ENCODE data around the gene GNG2. TPM values are rescaled to one million over a fixed set of nuclear protein-coding genes. Genes with fewer than 3 reads are reported as not detected.

The GNG2 gene
- total RNA-seq, 1 experiment from 2014 or later = 9.3 TPM

DNA sequence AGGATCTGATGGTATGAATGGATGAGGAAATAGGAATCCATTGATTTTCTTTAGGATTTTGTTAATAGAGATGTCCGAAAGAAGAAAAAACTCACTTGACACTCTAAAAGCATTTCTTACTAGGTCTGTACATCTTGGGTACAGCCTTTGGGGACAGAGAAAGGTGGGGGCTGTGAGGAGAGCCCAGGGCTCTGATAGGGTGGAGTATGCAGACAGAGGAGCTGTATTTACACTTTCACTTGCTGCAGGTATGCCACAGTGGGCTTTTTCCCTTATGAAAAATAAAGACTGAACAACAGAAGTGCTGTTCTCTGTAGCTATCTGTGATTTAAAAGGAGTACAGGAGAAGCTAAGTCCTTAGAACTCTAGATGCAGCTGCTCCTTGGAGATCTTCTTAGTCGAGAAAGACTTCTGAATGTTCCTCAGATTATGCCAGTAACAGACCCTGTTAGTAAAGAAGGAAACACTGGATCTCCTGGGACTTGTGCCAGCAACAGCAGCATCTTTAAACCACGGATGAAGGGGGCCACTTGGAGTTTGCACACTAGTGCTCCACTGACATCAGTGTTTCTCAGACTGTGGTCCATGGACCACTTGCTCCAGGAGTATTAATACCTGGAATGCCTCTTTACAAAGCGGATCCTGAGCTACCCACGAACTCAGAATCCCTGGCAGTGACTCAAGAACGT, 109.6 kb downstream of the GNG2 start:
- no peaks in the 10 kb centered on the region for H3K4me1 ChIP-seq (ENCODE audit: insufficient read depth, low read length)
- no peak for DNase-seq
- no peak for ATAC-seq
- H3K36me3 ChIP-seq (ENCODE audit: low read depth, low read length) = no peaks in the 10 kb centered on the region
- H2AFZ ChIP-seq (ENCODE audit: low read length) = no peak overlapping the region
- POLR2A ChIA-PET (ENCODE audit: unreplicated experiment) = interaction anchor here (0.6 kb wide), 1 partner anchor 231 kb away, joined by 3 read pairs; no protein-coding TSS in a partner anchor
- BruUV-seq (replicated peaks) = no TSS peak
- CTCF ChIA-PET = no interaction called here
- H3K27ac ChIP-seq (ENCODE audit: low read length) = no peak overlapping the region
- intact Hi-C loops (cut with micrococcal nuclease) = loop anchor here (10.0 kb wide), 1 partner anchor 315 kb away; the partner anchor contains the start of gene FRMD6
- no peaks in the 10 kb centered on the region for H3K27me3 ChIP-seq (ENCODE audit: low read length)
- no peaks in the 10 kb centered on the region for H3K9me2 ChIP-seq (replicated peaks; ENCODE audit: low read length)
- no peak for TF ChIP-seq EZH2phosphoT487 (IDR thresholded peaks at IDR 0.05; ENCODE audit: borderline replicate concordance, low read length)
- TF ChIP-seq CTCF (conservative IDR thresholded peaks at IDR 0.05; ENCODE audit: low read depth, low read length) = no peak
- no peak for TF ChIP-seq EZH2 (IDR thresholded peaks at IDR 0.05; ENCODE audit: low read length, unreplicated experiment)
- H3K9ac ChIP-seq (ENCODE audit: low read length) = no peak overlapping the region
- no peaks in the 10 kb centered on the region for H3K9me3 ChIP-seq (ENCODE audit: low read length)
- H3K4me3 ChIP-seq (ENCODE audit: low read length) = no peak overlapping the region
- H4K20me1 ChIP-seq (ENCODE audit: low read length) = no peaks in the 10 kb centered on the region
- H3K4me2 ChIP-seq (ENCODE audit: low read length) = no peak overlapping the region
- no peaks in the 10 kb centered on the region for H3K79me2 ChIP-seq (ENCODE audit: low read length)
- no peaks in the 10 kb centered on the region for H3F3A ChIP-seq (ENCODE audit: low read length, unreplicated experiment)

DNA sequence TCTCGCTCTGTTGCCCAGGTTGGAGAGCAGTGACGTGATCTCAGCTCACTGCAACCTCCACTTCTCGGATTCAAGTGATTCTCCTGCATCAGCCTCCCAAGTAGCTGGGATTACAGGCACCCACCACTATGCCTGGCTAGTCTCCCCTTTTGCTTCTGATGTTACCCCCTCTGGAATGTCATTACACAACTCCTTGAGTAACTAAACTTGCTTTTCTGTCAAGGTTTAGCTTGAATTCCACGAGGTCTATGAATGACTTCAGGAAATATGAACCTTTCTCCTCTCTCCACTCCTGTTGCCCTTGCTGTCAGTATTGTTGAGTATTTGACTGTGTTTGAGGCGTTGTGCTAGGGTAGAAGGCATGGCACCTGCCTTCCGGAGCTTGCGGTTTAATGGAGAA, 112.2 kb downstream of the GNG2 start:
- Histone ChIP-seq H3F3A (ENCODE audit: low read length, unreplicated experiment) (no peaks in the 10 kb centered on the region), H3K27ac (ENCODE audit: low read length) (no peak overlapping the region), H4K20me1 (ENCODE audit: low read length) (no peaks in the 10 kb centered on the region), H3K4me1 (ENCODE audit: insufficient read depth, low read length) (no peaks in the 10 kb centered on the region), H3K9me2 (replicated peaks; ENCODE audit: low read length) (no peaks in the 10 kb centered on the region), H3K4me3 (ENCODE audit: low read length) (no peak overlapping the region), H2AFZ (ENCODE audit: low read length) (no peak overlapping the region), H3K9ac (ENCODE audit: low read length) (no peak overlapping the region), H3K9me3 (ENCODE audit: low read length) (no peaks in the 10 kb centered on the region), H3K27me3 (ENCODE audit: low read length) (no peaks in the 10 kb centered on the region), H3K36me3 (ENCODE audit: low read depth, low read length) (no peaks in the 10 kb centered on the region), H3K79me2 (ENCODE audit: low read length) (no peaks in the 10 kb centered on the region), H3K4me2 (ENCODE audit: low read length) (no peak overlapping the region)
- POLR2A ChIA-PET (ENCODE audit: unreplicated experiment) = no interaction called here
- DNase-seq = no peak
- ATAC-seq = no peak
- intact Hi-C loops (cut with micrococcal nuclease) = loop anchor here (10.0 kb wide), 1 partner anchor 318 kb away; the partner anchor contains the start of gene FRMD6
- no peak for TF ChIP-seq CTCF (conservative IDR thresholded peaks at IDR 0.05; ENCODE audit: low read depth, low read length)
- TF ChIP-seq EZH2phosphoT487 (IDR thresholded peaks at IDR 0.05; ENCODE audit: borderline replicate concordance, low read length) = no peak
- no peak for TF ChIP-seq EZH2 (IDR thresholded peaks at IDR 0.05; ENCODE audit: low read length, unreplicated experiment)
- CTCF ChIA-PET = no interaction called here
- no TSS peak for BruUV-seq (replicated peaks)

DNA sequence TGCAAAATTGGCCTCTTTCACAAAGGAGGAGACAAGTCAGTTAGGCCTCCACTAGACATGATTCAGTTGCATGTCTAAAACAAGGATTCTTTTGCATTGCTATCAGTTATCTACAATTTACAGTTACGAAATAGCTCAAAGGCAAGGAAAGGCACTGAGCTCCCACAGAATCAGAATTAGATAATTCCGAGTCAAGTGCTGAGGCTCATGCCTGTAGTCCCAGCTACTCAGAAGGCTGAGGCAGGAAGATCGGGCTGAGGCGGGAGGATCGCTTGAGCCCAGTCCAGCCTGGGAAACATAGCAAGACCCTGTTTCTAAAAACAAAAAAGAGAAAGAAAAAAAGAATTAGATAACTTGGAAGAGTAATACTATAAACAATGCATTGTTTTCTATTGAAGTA, 116.7 kb downstream of the GNG2 start:
- BruUV-seq (replicated peaks) = no TSS peak
- CTCF ChIA-PET = no interaction called here

More for the DNA sequence above, 116.7 kb downstream of the GNG2 start:
- H3K4me2 ChIP-seq (ENCODE audit: low read length) = no peak overlapping the region
- H3K9me2 ChIP-seq (replicated peaks; ENCODE audit: low read length) = no peaks in the 10 kb centered on the region
- no peaks in the 10 kb centered on the region for H3K79me2 ChIP-seq (ENCODE audit: low read length)
- no peak for ATAC-seq
- H3F3A ChIP-seq (ENCODE audit: low read length, unreplicated experiment) = no peaks in the 10 kb centered on the region
- no peaks in the 10 kb centered on the region for H3K4me1 ChIP-seq (ENCODE audit: insufficient read depth, low read length)
- TF ChIP-seq EZH2 (IDR thresholded peaks at IDR 0.05; ENCODE audit: low read length, unreplicated experiment) (no peak), CTCF (conservative IDR thresholded peaks at IDR 0.05; ENCODE audit: low read depth, low read length) (no peak), EZH2phosphoT487 (IDR thresholded peaks at IDR 0.05; ENCODE audit: borderline replicate concordance, low read length) (no peak)
- intact Hi-C loops (cut with micrococcal nuclease) = loop anchor here (10.0 kb wide), 1 partner anchor 322 kb away; the partner anchor contains the start of gene FRMD6
- no peak overlapping the region for H2AFZ ChIP-seq (ENCODE audit: low read length)
- H3K27ac ChIP-seq (ENCODE audit: low read length) = no peak overlapping the region
- H3K4me3 ChIP-seq (ENCODE audit: low read length) = no peak overlapping the region
- H3K9me3 ChIP-seq (ENCODE audit: low read length) = no peaks in the 10 kb centered on the region
- H4K20me1 ChIP-seq (ENCODE audit: low read length) = no peaks in the 10 kb centered on the region
- DNase-seq = no peak
- POLR2A ChIA-PET (ENCODE audit: unreplicated experiment) = no interaction called here
- H3K36me3 ChIP-seq (ENCODE audit: low read depth, low read length) = no peaks in the 10 kb centered on the region
- no peaks in the 10 kb centered on the region for H3K27me3 ChIP-seq (ENCODE audit: low read length)
- H3K9ac ChIP-seq (ENCODE audit: low read length) = no peak overlapping the region
